ENCODE results near the gene CCDC69.
"Not testable (repeated sequence)": the region's sequence is repeated elsewhere in the genome, so short reads cannot be mapped to it uniquely, and the experiment has no call there.

Gene CCDC69

GRCh38 chr5:151244206-151244605, 20.3 kb upstream of the CCDC69 start:
- DNase-seq = no peak

- DNase-seq = no peak
Measured at GRCh38 chr5:151243564-151243963, 19.7 kb upstream of the CCDC69 start.

- no peak for DNase-seq
Measured at GRCh38 chr5:151243127-151243526, 19.2 kb upstream of the CCDC69 start.

- no peak for DNase-seq
Measured at GRCh38 chr5:151240924-151241635, 17.2 kb upstream of the CCDC69 start.

- not testable (repeated sequence) for DNase-seq
Measured at GRCh38 chr5:151240268-151240835, 16.5 kb upstream of the CCDC69 start.

- peak; percentile 36 for DNase-seq
Measured at GRCh38 chr5:151239237-151239861, 15.5 kb upstream of the CCDC69 start.

- no peak for DNase-seq
Measured at GRCh38 chr5:151238303-151238741, 14.4 kb upstream of the CCDC69 start.

- no peak for DNase-seq
Measured at GRCh38 chr5:151237685-151238084, 13.8 kb upstream of the CCDC69 start.

- DNase-seq = no peak
Measured at GRCh38 chr5:151236888-151237287, 13.0 kb upstream of the CCDC69 start.

GRCh38 chr5:151235239-151235571, 11.3 kb upstream of the CCDC69 start:
- not testable (repeated sequence) for DNase-seq

GRCh38 chr5:151234476-151235238, 10.8 kb upstream of the CCDC69 start:
- DNase-seq = no peak

GRCh38 chr5:151233616-151234085, 9.8 kb upstream of the CCDC69 start:
- DNase-seq = no peak

GRCh38 chr5:151231359-151231758, 7.5 kb upstream of the CCDC69 start:
- DNase-seq = no peak

- no peak for DNase-seq
Measured at GRCh38 chr5:151230048-151230680, 6.3 kb upstream of the CCDC69 start.

GRCh38 chr5:151228986-151229385, 5.1 kb upstream of the CCDC69 start:
- DNase-seq = no peak

GRCh38 chr5:151227918-151228447, 4.1 kb upstream of the CCDC69 start:
- no peak for DNase-seq

GRCh38 chr5:151225475-151225874, 1.6 kb upstream of the CCDC69 start:
- DNase-seq = no peak

- no peak for DNase-seq
Measured at GRCh38 chr5:151225071-151225470, 1.2 kb upstream of the CCDC69 start.

GRCh38 chr5:151224372-151224771, 480 bp upstream of the CCDC69 start:
- no peak for DNase-seq

GRCh38 chr5:151222790-151223446, 974 bp downstream of the CCDC69 start:
- DNase-seq = peak; percentile 30

GRCh38 chr5:151222054-151222789, 1.7 kb downstream of the CCDC69 start:
- no peak for DNase-seq

Measured in effector CD4-positive, alpha-beta T cell (primary cell).